Upper lobe of left lung (tissue), 6 donors: Measurements from ENCODE around the gene RBKS. TPM values are rescaled to one million over a fixed set of nuclear protein-coding genes. Genes with fewer than 3 reads are reported as not detected.
A peak's percentile ranks its signal among the peaks of the same experiment; 100 is the strongest.

Experiments used
- ATAC-seq, 2 donors: fragments of 200-7000 bp; cut with Tn5 transposase; one replicate each; pipeline ENCODE4 v1.9.1; 2022; ENCODE audit warnings: mild to moderate bottlenecking in 2 of 2, moderate library complexity in 2 of 2; ENCODE audit not compliant: low FRiP score in 2 of 2
- DNase-seq, 2 donors: peaks; one replicate each; pipeline ENCODE4 v3.0.0-alpha.2; 2019 to 2020
- H3K27ac ChIP-seq, 4 donors: fragments of 200-600 bp; sonication (generic); one replicate each; pipeline ENCODE4 v1.5.1; 2016 to 2019
- H3K27me3 ChIP-seq, 4 donors: fragments of 200-600 bp; sonication (generic); one replicate each; pipeline ENCODE4 v1.5.1; 2017 to 2019
- H3K36me3 ChIP-seq, 4 donors: fragments of 200-600 bp; sonication (generic); one replicate each; pipeline ENCODE4 v1.5.1; 2016 to 2019
- H3K4me1 ChIP-seq, 4 donors: fragments of 200-600 bp; sonication (generic); one replicate each; pipeline ENCODE4 v1.5.1; 2018 to 2019
- H3K4me3 ChIP-seq, 4 donors: fragments of 200-600 bp; sonication (generic); one replicate each; pipeline ENCODE4 v1.5.1; 2017 to 2019; ENCODE audit warnings: mild to moderate bottlenecking in 2 of 4, moderate library complexity in 1 of 4
- H3K9me3 ChIP-seq, 4 donors: fragments of 200-600 bp; sonication (generic); one replicate each; pipeline ENCODE4 v1.5.1; 2018 to 2019
- CTCF ChIP-seq, 6 experiments: fragments of 450-650 bp in 4 of 6; fragments of 200-600 bp in 2 of 6; sonication (generic) in 2 of 6; IDR thresholded peaks; one replicate each; pipeline ENCODE4 v1.5.1; 2016 to 2019; ENCODE audit warnings: antibody characterized with exemption in 6 of 6
- EP300 ChIP-seq, 4 donors: sonication (generic); formaldehyde crosslinking; IDR thresholded peaks; one replicate each; pipeline ENCODE4 v1.5.1; 2017; ENCODE audit warnings: antibody characterized with exemption in 4 of 4, control low read depth in 2 of 4
- POLR2A ChIP-seq, 4 donors: fragments of 450-650 bp; IDR thresholded peaks; one replicate each; pipeline ENCODE4 v1.5.1; 2016 to 2017; ENCODE audit warnings: antibody characterized with exemption in 4 of 4, mild to moderate bottlenecking in 2 of 4
- POLR2AphosphoS5 ChIP-seq, 2 donors: sonication (generic); formaldehyde crosslinking; IDR thresholded peaks; one replicate each; pipeline ENCODE4 v1.5.1; 2017; ENCODE audit warnings: antibody characterized with exemption in 2 of 2
- WGBS, 2 donors: methylation state at CpG; one replicate each; pipeline ENCODE4 v1.1.5; 2017 to 2018; 5-methylcytosine and 5-hydroxymethylcytosine counted together
- total RNA-seq, 6 donors: library from RNA; depleted of rRNA in 4 of 6; stranded (reverse); fragments of >200 nt in 4 of 6; gene quantifications; one replicate each; pipeline versions ENCODE4 v1.1.0 to v1.2.1, GENCODE V29; 2016 to 2021
- donor health status: DM: no; HTN: no; CAD: no; lungs with moderate emphysema.
- donor health status: DM: no; HTN: yes; CAD: no; lungs with severe emphysema.

Gene RBKS
- total RNA-seq, 6 donors from 2014 or later: 2.9 to 5.4 (median 3.2) TPM

GRCh38 chr2:27815860-27816438 is 74.2 kb downstream of the RBKS start:
- Histone ChIP-seq H3K9me3 (no peaks in the 10 kb centered on the region), H3K4me3 (no peak overlapping the region), H3K36me3 (no peaks in the 10 kb centered on the region), H3K4me1 (peaks cover 0 to 7% (median 0%) of the 10 kb centered on the region in 4 donors), H3K27ac (no peak overlapping the region), H3K27me3 (no peaks in the 10 kb centered on the region)
- TF ChIP-seq POLR2A (IDR thresholded peaks at IDR 0.05): no peak
- TF ChIP-seq EP300 (IDR thresholded peaks at IDR 0.05): no peak
- TF ChIP-seq CTCF (IDR thresholded peaks at IDR 0.05): no peak
- no peak for TF ChIP-seq POLR2AphosphoS5 (IDR thresholded peaks at IDR 0.05)
- WGBS, 2 donors: 95 to 97% methylated on average over 4 of the region's 4 CpGs
- ATAC-seq (peak in 1 of 2 donors; percentile 46), DNase-seq (no peak)

GRCh38 chr2:27814758-27815157 is 75.4 kb downstream of the RBKS start:
- WGBS, 2 donors: 57 to 69% methylated on average over 1 of the region's 1 CpG
- Histone ChIP-seq H3K4me1 (peaks cover 0 to 10% (median 4%) of the 10 kb centered on the region in 4 donors), H3K9me3 (no peaks in the 10 kb centered on the region), H3K4me3 (no peak overlapping the region), H3K27ac (no peak overlapping the region), H3K27me3 (no peaks in the 10 kb centered on the region), H3K36me3 (no peaks in the 10 kb centered on the region)
- DNase-seq (no peak), ATAC-seq (no peak)
- TF ChIP-seq EP300 (IDR thresholded peaks at IDR 0.05) (no peak), POLR2AphosphoS5 (IDR thresholded peaks at IDR 0.05) (no peak)

GRCh38 chr2:27811768-27812167 is 78.4 kb downstream of the RBKS start:
- Histone ChIP-seq H3K27ac (no peak overlapping the region), H3K4me3 (no peak overlapping the region), H3K36me3 (no peaks in the 10 kb centered on the region), H3K4me1 (peaks cover 0 to 19% (median 8%) of the 10 kb centered on the region in 4 donors), H3K27me3 (no peaks in the 10 kb centered on the region), H3K9me3 (no peaks in the 10 kb centered on the region)
- ATAC-seq (no peak), DNase-seq (no peak)
- WGBS, 2 donors: 88% methylated on average over 1 of the region's 1 CpG
- TF ChIP-seq POLR2AphosphoS5 (IDR thresholded peaks at IDR 0.05) (no peak), EP300 (IDR thresholded peaks at IDR 0.05) (no peak), CTCF (IDR thresholded peaks at IDR 0.05) (no peak), POLR2A (IDR thresholded peaks at IDR 0.05) (no peak)

GRCh38 chr2:27810455-27810854 is 79.7 kb downstream of the RBKS start:
- DNase-seq (no peak), ATAC-seq (no peak)
- peaks cover 0 to 19% (median 8%) of the 10 kb centered on the region in 4 donors for H3K4me1 ChIP-seq
- TF ChIP-seq EP300 (IDR thresholded peaks at IDR 0.05) (no peak), CTCF (IDR thresholded peaks at IDR 0.05) (no peak), POLR2A (IDR thresholded peaks at IDR 0.05) (no peak), POLR2AphosphoS5 (IDR thresholded peaks at IDR 0.05) (no peak)
- WGBS, 2 donors: 73 to 82% methylated on average over 3 of the region's 3 CpGs
- no peaks in the 10 kb centered on the region for H3K9me3 ChIP-seq
- H3K4me3 ChIP-seq: no peak overlapping the region
- H3K27me3 ChIP-seq: no peaks in the 10 kb centered on the region
- H3K27ac ChIP-seq: no peak overlapping the region
- H3K36me3 ChIP-seq: no peaks in the 10 kb centered on the region

GRCh38 chr2:27809761-27810241 is 80.4 kb downstream of the RBKS start:
- Histone ChIP-seq H3K27ac (peak overlapping the region in 1 of 4 donors; percentile 37), H3K9me3 (no peaks in the 10 kb centered on the region), H3K4me3 (no peak overlapping the region), H3K4me1 (peaks cover 0 to 19% (median 8%) of the 10 kb centered on the region in 4 donors), H3K36me3 (no peaks in the 10 kb centered on the region), H3K27me3 (no peaks in the 10 kb centered on the region)
- TF ChIP-seq POLR2A (IDR thresholded peaks at IDR 0.05): no peak
- TF ChIP-seq CTCF (IDR thresholded peaks at IDR 0.05): no peak
- TF ChIP-seq POLR2AphosphoS5 (IDR thresholded peaks at IDR 0.05): no peak
- no peak for TF ChIP-seq EP300 (IDR thresholded peaks at IDR 0.05)
- ATAC-seq: peak; percentile 22 to 63
- 49 to 51% methylated on average over 3 of the region's 3 CpGs for WGBS, 2 donors
- DNase-seq: no peak
